GM19463 (cell line): Measurements from ENCODE around the gene VIPR2.

Experiments
- ATAC-seq: cut with Tn5 transposase; IDR thresholded peaks from one replicate; pipeline ENCODE4 v1.9.1; 2021; ENCODE audit warnings: mild to moderate bottlenecking, moderate library complexity; ENCODE audit not compliant: unreplicated experiment

VIPR2 gene

DNA sequence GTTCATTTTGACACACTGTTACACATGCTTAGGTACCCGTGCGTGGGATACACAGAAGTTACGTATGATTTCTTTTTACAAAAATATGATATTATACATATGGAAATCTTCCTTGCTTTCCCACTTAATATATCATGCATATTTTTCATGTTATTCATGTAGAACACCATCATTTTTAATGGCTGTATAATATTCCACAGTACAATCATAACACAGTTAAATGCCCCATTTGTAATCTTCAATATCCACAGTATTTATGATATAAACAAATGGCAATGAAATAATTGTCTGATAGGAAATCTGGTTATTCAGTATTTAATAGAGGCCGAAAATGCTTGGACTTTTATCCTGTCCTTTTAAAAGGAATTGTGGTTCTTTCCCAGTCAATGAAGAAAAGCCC, 23.2 kb downstream of the VIPR2 start:
- ATAC-seq: no peak

DNA sequence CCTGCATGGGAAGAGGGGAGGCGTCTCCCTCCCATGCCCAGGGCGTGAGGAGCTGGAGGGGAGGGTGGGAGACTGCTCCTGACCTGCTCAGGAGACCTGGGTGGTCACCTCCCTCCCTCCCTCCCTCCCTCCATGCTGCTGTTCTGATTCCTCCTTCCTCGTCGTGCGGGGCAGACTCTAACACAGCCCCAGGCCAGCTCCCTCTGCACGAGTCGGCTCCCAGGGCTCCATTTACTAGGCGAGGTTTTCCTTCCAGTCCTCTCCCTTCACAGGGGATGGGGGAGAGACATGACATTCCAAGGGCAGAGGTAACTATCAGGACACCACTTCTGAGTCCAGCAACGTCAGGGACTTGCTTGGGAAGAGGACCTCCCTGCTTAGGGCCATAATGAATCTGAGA, 23.6 kb downstream of the VIPR2 start:
- no peak for ATAC-seq

- ATAC-seq: no peak
Measured at GRCh38 chr7:159120540-159120919, 24.1 kb downstream of the VIPR2 start.

- ATAC-seq: no peak
Measured at GRCh38 chr7:159119851-159120539, 24.7 kb downstream of the VIPR2 start.

- no peak for ATAC-seq
Measured at GRCh38 chr7:159119026-159119741, 25.5 kb downstream of the VIPR2 start.

DNA sequence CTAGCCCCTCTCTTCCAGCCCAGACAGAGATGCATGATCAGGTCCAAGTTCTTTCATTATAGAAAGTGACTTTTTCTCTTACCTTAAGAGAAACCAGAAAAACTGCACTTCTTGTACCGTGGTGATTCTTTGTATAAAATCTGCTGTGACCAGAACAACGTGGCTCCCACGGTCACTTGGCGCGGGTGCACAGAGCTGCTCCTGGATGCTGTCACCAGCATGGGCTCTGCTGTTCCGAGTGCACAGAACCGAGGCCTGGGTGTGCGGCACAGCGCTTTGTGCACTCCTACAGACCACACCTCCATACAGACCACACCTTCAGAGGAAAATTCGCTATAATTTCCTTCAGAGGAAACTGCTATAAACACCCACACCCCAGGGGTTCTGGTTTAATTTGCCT, 26.0 kb downstream of the VIPR2 start:
- no peak for ATAC-seq

- ATAC-seq: no peak
Measured at GRCh38 chr7:159118197-159118595, 26.5 kb downstream of the VIPR2 start.

DNA sequence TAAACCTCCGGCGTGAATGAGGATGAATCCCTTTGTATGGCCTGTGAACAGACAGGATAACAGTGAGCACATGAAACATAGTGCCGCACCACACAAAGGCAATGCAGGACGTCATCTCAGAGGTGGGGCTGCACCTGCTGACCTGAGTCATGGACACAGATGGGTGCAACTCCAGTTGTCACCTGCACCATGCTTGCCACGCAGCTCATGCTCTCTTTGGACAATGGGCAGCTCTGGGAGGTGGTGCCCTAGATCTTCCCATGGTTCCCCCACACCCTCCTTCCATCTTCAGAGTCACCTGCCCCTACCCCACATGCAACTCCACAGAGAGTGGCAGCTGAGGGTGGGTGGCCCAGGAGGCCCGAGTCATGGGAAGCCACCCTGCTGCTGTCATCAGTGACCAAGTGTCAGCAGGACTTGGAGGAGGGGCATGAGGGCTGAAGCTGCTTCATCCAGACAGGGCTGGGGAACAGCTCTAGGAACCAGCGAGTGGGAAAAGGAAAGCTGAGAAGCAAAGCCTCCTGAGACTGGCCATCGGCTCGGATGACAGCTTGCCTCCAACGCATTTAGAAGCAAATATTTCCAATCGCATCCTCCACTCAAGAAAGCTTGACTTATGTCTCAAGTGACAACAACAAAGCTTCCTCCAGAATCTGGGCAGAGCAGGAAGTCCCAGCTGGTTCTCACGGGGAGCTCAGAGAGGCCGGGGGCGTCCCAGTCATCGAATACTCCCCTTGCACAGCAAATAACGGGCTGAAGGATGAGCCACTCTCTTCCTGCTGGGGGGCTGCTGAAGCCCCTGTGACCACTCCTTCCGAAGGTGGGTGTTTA, 27.1 kb downstream of the VIPR2 start:
- no peak for ATAC-seq

- no peak for ATAC-seq
Measured at GRCh38 chr7:159116581-159117339, 27.9 kb downstream of the VIPR2 start.

GRCh38 chr7:159115601-159116501, 28.8 kb downstream of the VIPR2 start:
- ATAC-seq: no peak

DNA sequence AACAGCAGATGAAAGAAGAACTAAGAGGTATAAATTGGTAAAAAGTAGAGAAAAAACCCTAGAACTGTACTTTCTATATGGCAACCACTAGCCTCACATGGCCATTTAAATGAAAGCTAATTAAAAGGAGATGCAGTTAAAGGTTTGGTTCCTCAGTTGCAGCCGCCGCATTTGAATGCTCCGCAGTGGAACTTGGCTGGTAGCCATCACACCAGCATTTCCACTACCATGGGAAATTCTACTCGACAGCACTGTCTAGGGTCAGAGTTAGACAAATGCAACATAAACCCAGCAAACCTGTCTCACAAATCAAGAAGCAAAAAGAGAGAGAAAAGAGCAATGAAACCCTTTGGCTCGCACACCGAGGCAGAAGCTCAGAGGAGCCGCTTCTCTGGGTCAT, 29.7 kb downstream of the VIPR2 start:
- no peak for ATAC-seq

DNA sequence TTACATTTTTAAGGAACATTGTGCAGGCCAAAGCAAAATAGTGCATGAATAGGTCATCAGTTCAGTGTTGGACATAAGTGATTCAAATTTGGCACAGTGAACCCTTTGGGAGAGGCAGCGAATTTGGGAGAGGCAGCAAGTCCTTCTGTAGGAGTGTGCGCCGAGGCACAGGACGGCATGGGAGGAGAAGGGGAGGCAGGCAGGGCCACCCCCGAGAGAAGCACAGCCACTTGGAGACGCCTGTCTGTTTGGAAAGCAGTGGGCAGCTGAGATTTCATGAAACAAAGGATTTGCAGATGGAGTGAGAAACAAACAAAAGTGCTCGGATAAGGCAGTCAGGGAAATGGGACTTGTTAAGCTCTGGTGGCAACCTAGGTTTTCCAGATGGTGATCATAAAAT, 30.6 kb downstream of the VIPR2 start:
- ATAC-seq: no peak

GRCh38 chr7:159113056-159113455, 31.6 kb downstream of the VIPR2 start:
- ATAC-seq: no peak

DNA sequence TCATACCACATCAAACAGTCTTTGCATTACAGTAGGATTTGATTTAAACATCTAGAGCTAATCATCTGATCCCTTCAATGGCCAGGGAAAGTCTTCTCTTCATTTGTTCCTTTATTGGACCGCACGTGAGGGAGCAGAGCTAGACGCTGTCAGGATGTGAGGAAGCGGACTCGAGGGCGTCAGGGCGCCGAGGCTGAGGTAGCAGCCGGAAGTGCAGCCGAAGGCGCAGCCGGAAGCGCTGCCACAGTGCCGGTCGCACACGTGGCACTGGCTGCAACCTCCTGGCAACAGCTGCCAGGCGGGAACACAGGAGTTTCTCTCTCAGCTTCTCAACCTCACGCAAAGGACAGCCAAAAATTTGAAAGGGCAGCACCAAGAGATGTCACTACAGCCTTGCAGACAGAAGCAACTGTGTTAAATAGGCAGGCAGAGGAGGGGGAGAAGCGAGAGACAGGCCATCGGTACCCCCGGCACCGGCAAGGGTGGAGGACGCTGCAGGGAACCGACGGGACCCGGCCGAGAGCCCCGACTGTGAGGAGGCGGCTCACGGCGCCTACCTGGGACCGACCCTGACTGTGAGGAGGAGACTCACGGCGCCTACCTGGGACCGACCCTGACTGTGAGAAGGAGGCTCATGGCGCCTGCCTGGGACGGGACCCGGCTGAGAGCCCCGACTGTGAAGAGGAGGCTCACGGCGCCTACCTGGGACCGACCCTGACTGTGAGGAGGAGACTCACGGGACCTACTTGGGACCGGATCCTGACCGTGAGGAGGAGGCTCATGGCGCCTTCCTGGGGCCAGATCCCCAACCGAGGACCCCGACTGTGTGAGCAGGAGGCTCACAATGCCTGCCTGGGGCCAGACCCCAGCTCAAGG, 32.3 kb downstream of the VIPR2 start:
- ATAC-seq: no peak

- ATAC-seq: no peak
Measured at GRCh38 chr7:159109653-159110035, 35.0 kb downstream of the VIPR2 start.

DNA sequence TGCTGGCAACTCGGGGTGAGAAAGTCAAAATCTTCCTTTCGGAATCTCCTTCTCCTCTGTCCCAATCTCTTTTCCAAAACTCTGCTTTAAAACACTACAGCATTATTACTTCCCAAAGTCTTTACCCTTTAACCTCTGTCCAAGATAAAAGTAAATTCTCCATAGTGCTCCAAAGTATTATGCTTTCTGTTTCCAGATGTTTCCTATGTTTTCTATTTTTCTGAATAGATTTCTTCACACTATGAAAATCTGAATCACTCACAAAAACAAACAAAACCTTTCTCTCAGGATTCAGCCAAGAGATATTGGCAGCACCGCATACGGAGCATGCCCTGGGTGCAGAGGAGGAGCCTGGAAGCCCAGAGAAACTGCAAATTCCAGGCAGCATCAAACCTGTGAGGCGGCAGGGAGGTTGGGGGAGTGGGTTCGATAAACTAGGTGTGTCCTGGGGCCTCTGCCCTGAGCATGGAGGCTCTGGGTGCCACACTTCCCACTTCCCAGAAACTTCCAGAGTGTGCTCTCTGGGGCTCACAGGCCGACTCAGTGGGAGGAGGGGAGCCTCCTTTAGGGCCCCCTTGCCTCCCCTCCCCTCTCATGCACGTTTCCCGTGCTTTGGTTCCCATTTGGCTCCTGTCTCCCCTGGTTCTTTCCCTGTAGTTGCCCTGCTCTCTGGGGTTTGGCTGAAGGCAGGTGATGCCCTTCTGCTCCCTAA, 35.6 kb downstream of the VIPR2 start:
- no peak for ATAC-seq

DNA sequence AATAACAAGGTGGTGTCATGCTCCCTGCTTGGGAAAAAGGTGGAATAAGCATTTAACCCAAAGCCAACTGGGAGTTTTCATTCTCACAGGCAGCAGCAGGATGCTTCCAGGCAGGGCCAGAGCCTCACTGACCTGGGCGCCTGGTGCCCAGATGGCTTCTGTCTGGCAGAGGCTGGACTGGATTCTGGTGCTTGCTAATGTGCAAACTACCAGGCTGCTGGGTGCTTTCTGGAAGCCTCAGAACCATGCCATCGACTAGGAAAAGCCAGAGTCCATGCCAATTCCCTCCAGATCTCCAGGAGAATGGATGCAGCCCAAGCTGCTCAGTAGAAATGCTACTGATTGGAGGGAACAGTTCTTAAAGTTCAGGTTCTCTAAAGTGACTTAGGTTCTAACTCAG, 36.2 kb downstream of the VIPR2 start:
- no peak for ATAC-seq

GRCh38 chr7:159107161-159107892, 37.3 kb downstream of the VIPR2 start:
- no peak for ATAC-seq
